Sigmoid colon (tissue), 4 donors: Measurements from ENCODE around the gene DCX.

Source experiments
- EP300 ChIP-seq, 4 donors: sonication (generic); formaldehyde crosslinking; IDR thresholded peaks; one replicate each; pipeline ENCODE4 v1.6.1; 2017; ENCODE audit warnings: antibody characterized with exemption in 4 of 4
- TF ChIP-seq, protein P1 (sequence below), 4 experiments: fragments of 450-650 bp in 3 of 4; fragments of 200-600 bp in 1 of 4; IDR thresholded peaks; one replicate each; pipeline ENCODE4 v1.5.1; 2016 to 2019; ENCODE audit warnings: antibody characterized with exemption in 4 of 4, mild to moderate bottlenecking in 3 of 4, moderate library complexity in 2 of 4

DNA sequence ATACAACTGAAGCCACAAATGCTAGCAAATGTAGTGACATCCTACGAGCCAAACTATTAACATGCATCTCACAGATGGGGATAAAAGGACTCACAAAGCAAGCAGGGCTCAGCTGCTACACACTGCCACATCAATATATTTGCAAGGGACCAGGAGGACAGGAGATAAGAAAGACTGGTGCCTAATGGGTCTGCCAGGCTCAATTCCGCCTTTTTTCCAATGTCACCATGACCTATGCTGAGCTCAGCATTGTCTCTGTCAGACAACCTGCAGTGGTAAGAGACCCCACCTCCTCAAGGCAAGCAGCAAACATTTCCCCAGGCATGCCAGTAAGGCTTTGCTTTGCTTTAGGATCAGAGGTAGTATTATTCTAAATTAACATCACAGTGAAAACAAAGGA, 435 bp downstream of the DCX start:
- TF ChIP-seq, protein P1, sequence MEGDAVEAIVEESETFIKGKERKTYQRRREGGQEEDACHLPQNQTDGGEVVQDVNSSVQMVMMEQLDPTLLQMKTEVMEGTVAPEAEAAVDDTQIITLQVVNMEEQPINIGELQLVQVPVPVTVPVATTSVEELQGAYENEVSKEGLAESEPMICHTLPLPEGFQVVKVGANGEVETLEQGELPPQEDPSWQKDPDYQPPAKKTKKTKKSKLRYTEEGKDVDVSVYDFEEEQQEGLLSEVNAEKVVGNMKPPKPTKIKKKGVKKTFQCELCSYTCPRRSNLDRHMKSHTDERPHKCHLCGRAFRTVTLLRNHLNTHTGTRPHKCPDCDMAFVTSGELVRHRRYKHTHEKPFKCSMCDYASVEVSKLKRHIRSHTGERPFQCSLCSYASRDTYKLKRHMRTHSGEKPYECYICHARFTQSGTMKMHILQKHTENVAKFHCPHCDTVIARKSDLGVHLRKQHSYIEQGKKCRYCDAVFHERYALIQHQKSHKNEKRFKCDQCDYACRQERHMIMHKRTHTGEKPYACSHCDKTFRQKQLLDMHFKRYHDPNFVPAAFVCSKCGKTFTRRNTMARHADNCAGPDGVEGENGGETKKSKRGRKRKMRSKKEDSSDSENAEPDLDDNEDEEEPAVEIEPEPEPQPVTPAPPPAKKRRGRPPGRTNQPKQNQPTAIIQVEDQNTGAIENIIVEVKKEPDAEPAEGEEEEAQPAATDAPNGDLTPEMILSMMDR (IDR thresholded peaks at IDR 0.05), result no peak
- no peak for TF ChIP-seq EP300 (IDR thresholded peaks at IDR 0.05)
